Activated gamma-delta T cell (primary cell): ENCODE data around the gene CKAP5.

Experiments
- DNase-seq: peaks from one replicate; lab custom pipeline; 2025; lab: John Stamatoyannopoulos, UW

Gene CKAP5

DNA sequence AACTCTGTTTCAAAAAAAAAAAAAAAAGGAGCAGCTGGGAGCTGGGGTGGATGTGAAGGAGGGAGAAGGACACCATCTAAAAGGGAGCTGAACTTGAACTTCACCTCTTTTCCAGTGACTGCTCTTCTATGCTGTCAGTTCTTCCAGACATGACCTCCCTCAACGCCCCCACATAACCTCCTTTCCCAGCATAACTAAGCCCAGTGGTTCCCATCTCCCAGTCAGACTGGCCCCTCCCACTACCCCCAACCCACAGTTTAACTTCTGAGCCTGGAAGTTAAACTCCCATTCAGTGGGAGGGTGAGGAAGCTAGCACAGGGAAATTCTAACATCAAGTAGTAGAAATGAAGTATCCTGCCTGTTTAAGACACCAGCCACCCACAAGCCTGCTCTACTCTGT is 147.5 kb downstream of the CKAP5 start:
- DNase-seq = no peak

DNA sequence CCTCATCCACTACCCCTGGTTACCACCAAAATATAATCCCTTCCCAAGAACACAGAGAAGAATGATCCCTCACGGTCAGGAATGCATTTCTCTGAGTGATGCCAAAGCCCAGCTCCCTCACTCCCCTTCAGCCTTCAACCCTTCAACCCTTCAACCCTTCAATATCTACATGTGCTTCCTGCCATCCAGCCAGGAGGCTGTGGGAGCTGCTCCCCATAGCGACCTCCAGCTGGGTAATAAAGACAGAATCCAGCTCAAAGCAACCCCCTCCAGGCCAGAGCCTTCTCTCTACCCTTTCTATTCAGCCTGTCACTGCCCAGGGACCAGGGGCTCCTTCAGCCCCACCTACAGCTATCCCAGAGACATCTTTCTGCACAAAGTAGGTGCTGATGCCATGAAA is 148.4 kb downstream of the CKAP5 start:
- DNase-seq = no peak

DNA sequence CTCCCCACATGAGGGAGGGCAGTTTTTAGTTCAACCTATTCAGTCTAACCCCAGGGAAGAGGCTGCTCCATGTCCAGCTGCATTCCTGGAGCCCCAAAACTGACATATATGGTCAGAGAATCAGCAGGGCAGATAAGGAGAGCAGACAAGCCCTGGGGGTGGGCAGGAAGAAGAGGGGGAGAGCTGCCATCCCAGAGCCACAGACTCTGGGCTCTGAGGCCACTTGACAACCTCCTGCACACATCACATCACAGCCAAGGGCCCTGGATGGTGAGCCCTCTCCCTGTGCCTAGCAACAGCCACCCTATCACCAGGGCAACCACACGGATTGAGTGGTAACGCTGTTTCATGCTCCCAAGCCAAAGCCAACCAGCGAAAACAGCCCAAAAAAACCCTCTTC is 148.8 kb downstream of the CKAP5 start:
- DNase-seq = no peak

DNA sequence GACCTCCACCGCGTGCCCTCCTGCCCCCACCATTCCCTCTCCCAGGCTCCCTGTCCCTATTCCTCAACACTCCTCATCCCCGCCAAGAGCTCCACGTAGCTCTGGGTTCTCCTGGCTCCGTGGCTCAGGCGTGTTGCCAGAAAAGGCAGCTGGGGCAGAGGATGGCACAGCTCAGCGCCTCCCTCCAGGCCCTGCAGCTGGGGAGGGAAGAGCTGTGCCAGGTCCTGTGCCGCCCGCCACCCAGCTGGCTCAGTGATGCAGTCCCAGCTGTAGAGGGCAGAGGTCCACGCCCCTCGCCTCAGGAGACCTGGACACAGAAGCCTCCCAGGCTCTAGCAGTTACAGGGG is 149.9 kb downstream of the CKAP5 start:
- DNase-seq = no peak

DNA sequence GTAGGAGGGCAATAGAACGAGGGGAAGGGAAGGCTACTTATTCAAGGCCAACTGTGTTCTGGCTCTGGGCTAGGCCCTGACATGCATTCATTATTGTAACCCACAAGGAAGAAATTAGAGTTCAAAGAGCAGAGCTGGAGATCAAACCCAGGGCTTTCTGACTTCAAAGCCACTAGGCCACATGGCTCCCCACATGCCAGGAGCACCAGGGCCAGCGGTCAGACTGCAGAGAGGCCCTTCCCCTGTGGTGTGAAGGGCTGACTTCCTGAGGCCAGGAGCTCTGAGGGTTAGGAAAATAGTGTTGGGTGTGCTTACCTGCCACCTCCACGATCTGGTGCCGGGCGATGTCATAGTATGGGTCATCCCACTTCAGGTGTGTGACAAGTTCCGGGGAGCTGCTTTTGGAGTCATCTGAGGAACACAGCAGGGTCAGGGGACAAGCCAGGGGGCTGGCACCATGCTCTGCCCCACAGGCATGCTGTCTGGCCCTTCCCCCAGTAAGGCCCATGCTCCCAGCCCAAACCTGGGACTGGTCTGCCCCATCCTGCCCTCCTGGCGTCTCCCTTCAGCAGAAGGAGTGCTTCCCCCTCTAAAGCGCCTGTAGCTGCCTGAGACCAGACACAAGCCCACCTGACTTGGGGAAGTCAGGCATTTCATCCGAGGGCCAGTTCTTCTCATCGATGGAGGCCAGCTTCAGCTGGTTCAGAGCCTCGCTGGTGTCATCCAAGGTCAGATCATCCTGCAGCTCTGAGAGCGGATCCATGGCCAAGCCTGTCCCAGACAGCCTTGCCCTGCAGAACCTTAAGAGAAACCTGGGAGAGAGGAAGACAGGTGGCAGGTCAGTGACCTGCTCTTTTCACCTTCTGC is 150.5 kb downstream of the CKAP5 start:
- DNase-seq = no peak

DNA sequence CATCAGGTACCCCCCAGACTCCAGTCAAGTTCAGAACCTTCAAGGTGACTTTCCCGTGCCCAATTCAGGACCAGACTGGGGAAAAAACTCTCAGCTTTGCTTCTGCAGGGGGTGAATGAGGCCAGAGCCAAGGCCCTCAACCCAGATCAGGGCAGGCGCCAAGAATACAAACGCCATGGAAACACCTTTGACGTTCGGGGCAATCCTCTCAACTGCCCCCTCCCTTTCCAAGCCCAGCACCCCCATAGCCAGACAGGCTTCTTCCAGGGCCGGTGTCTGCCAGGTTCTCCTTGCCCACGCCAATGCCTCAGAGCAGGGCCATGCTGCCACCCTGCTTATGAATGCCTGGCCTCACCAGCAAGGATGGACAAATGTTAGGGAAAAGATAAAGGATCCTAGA is 151.5 kb downstream of the CKAP5 start:
- DNase-seq = no peak

DNA sequence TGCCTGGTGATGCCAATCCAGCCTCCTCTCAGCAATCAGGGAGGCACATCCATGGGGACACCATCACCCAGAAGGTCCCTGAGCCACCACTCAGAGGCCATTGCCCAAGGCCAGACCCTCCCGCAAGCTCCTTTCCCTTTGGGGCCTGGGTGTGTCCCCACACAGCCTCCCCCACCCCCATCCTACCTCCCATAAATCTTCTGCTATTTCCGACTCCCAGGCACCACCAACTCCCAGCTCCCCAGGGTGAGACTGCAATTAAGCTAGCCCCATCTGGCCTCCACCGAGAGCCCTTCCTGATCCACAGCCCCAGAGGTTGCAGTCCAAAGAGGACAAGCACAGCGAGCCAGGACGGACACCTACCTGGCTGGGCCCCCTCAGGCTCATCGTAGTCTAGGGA is 152.0 kb downstream of the CKAP5 start:
- DNase-seq = no peak

DNA sequence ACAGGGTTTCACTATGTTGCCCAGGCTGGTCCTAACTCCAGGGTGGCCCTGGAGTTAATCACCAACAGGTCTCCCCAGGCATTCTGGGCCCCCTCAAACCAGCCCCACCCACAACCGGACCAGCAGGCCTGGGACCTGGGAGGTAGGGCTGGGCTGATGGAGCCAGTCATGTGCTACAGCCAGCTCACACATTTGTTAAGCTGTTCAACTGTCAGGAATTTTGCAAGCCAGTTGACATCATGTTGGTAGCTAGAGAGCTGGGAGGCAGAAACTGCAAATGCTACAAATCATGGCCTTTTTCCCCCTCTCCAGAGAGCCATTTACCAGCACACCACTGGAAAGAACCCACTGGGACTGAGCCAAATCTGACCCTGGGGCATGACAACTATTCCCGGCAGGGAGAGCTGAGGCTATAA is 152.5 kb downstream of the CKAP5 start:
- DNase-seq = no peak
